ENCODE results near the gene TRIL. TPM values are rescaled to one million over a fixed set of nuclear protein-coding genes. Genes with fewer than 3 reads are reported as not detected.

Gene TRIL
- total RNA-seq, 4 donors from 2014 or later = 0.25 to 1.2 (median 0.63) TPM

- ATAC-seq (no peak), DNase-seq (no peak)
- Histone ChIP-seq H3K4me3 (no peak overlapping the region), H3K4me1 (peaks cover 10 to 23% of the 10 kb centered on the region in 2 donors), H3K36me3 (no peaks in the 10 kb centered on the region), H3K27ac (no peak overlapping the region), H3K27me3 (peaks cover 13 to 24% (median 19%) of the 10 kb centered on the region in 3 donors), H3K9me3 (no peaks in the 10 kb centered on the region)
- in situ Hi-C loops (cut with MboI; ENCODE audit: low sequenced_read_pairs in 4 of 4) = no loop called here
- TF ChIP-seq CTCF (IDR thresholded peaks at IDR 0.05 in 4 of 5, conservative IDR thresholded peaks at IDR 0.05 in 1 of 5) (no peak), POLR2A (IDR thresholded peaks at IDR 0.05) (no peak)
- intact Hi-C loops (cut with DNase I; ENCODE audit: low total_unique reads) = no loop called here
Measured at GRCh38 chr7:28960071-28960840, 2.1 kb upstream of the TRIL start.

- H3K27me3 ChIP-seq = peaks cover 13 to 24% (median 20%) of the 10 kb centered on the region in 3 donors
- H3K4me3 ChIP-seq = peak overlapping the region; percentile 48 to 85 (median 62)
- H3K9me3 ChIP-seq = no peaks in the 10 kb centered on the region
- TF ChIP-seq POLR2A (IDR thresholded peaks at IDR 0.05) (no peak), CTCF (IDR thresholded peaks at IDR 0.05 in 4 of 5, conservative IDR thresholded peaks at IDR 0.05 in 1 of 5) (no peak)
- in situ Hi-C loops (cut with MboI; ENCODE audit: low sequenced_read_pairs in 4 of 4) (loop anchor here in 1 of 4 donors (10.0 kb wide), 1 partner anchor 146 kb away; no protein-coding TSS in a partner anchor), intact Hi-C loops (cut with DNase I; ENCODE audit: low total_unique reads) (loop anchor here (10.0 kb wide), 1 partner anchor 56 kb away; no protein-coding TSS in a partner anchor)
- peak overlapping the region; percentile 16 to 62 (median 54) for H3K27ac ChIP-seq
- peaks cover 14 to 23% of the 10 kb centered on the region in 2 donors for H3K4me1 ChIP-seq
- no peaks in the 10 kb centered on the region for H3K36me3 ChIP-seq
- no peak for DNase-seq
- ATAC-seq = no peak
Measured at GRCh38 chr7:28958980-28959347, 834 bp upstream of the TRIL start.

GRCh38 chr7:28957751-28958234 lies 337 bp downstream of the TRIL start:
- Histone ChIP-seq H3K4me3 (peak overlapping the region; percentile 48 to 85 (median 62)), H3K27ac (peak overlapping the region in 3 of 4 donors; percentile 49 to 62 (median 59)), H3K27me3 (peaks cover 13 to 24% (median 20%) of the 10 kb centered on the region in 3 donors), H3K36me3 (no peaks in the 10 kb centered on the region), H3K4me1 (peaks cover 14 to 23% of the 10 kb centered on the region in 2 donors), H3K9me3 (no peaks in the 10 kb centered on the region)
- ATAC-seq = no peak
- no peak for TF ChIP-seq POLR2A (IDR thresholded peaks at IDR 0.05)
- intact Hi-C loops (cut with DNase I; ENCODE audit: low total_unique reads) = loop anchor here (2.0 to 10.0 kb wide), 3 partner anchors 29 to 57 kb away; no protein-coding TSS in a partner anchor
- no peak for DNase-seq
- in situ Hi-C loops (cut with MboI; ENCODE audit: low sequenced_read_pairs in 4 of 4) = loop anchor here in 1 of 4 donors (10.0 kb wide), 1 partner anchor 147 kb away; no protein-coding TSS in a partner anchor

GRCh38 chr7:28957064-28957750 lies 923 bp downstream of the TRIL start:
- peaks cover 13 to 24% (median 20%) of the 10 kb centered on the region in 3 donors for H3K27me3 ChIP-seq
- DNase-seq (no peak), ATAC-seq (peak in 1 of 2 donors; percentile 13)
- no peak for TF ChIP-seq POLR2A (IDR thresholded peaks at IDR 0.05)
- no peak for TF ChIP-seq CTCF (IDR thresholded peaks at IDR 0.05 in 4 of 5, conservative IDR thresholded peaks at IDR 0.05 in 1 of 5)
- H3K27ac ChIP-seq = peak overlapping the region in 3 of 4 donors; percentile 49 to 62 (median 59)
- intact Hi-C loops (cut with DNase I; ENCODE audit: low total_unique reads) (loop anchor here (2.0 to 10.0 kb wide), 3 partner anchors 30 to 58 kb away; no protein-coding TSS in a partner anchor), in situ Hi-C loops (cut with MboI; ENCODE audit: low sequenced_read_pairs in 4 of 4) (loop anchor here in 1 of 4 donors (10.0 kb wide), 1 partner anchor 148 kb away; no protein-coding TSS in a partner anchor)
- no peaks in the 10 kb centered on the region for H3K9me3 ChIP-seq
- H3K4me3 ChIP-seq = peak overlapping the region; percentile 48 to 85 (median 62)
- H3K36me3 ChIP-seq = no peaks in the 10 kb centered on the region
- peaks cover 14 to 23% of the 10 kb centered on the region in 2 donors for H3K4me1 ChIP-seq

All from gastrocnemius medialis (tissue), 4 donors.